Stimulated activated naive CD4-positive, alpha-beta T cell (primary cell): ENCODE data around the gene HADHA.
A peak's percentile ranks its signal among the peaks of the same experiment; 100 is the strongest.
"Not testable (repeated sequence)": the region's sequence is repeated elsewhere in the genome, so short reads cannot be mapped to it uniquely, and the experiment has no call there.

ENCODE experiments used
- DNase-seq, 6 experiments: peaks; one replicate each; lab custom pipeline; 2025; lab: John Stamatoyannopoulos, UW

Gene HADHA

DNA sequence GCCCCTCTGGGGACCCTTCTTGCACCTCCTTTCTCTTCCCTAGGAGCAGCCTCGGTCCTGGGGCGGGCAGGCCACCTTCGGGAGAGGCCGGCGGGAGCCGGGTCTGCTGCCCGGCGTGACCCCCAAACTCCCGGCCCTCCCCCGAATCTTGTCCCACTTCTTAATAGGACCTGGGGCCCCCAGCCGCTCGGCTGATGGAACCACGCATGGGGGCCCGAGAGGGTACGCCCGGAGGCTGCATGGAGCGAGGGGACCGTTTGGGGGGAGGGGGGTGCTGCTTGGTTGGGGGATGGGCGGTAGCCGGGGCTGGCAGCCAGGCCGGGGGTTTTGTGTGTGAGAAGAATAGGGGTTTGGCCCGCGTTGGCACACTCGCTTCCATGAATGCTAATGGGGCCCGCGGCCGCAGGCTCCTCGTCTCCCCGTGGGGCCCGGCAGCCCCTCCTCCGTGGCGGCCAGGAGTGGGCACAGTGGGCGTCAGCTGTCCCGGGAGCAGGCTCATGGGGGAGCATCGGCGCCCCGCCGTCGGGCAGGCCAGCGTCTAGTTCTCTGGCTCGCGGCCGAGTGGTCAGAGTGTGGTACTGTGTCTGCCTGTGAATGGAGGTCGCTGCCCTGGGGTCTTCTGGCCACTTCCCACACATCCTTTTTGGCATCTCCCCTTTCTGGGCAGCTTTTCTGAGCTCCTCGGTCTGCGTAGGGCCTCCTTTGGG lies 70.5 kb downstream of the HADHA start:
- no peak for DNase-seq

DNA sequence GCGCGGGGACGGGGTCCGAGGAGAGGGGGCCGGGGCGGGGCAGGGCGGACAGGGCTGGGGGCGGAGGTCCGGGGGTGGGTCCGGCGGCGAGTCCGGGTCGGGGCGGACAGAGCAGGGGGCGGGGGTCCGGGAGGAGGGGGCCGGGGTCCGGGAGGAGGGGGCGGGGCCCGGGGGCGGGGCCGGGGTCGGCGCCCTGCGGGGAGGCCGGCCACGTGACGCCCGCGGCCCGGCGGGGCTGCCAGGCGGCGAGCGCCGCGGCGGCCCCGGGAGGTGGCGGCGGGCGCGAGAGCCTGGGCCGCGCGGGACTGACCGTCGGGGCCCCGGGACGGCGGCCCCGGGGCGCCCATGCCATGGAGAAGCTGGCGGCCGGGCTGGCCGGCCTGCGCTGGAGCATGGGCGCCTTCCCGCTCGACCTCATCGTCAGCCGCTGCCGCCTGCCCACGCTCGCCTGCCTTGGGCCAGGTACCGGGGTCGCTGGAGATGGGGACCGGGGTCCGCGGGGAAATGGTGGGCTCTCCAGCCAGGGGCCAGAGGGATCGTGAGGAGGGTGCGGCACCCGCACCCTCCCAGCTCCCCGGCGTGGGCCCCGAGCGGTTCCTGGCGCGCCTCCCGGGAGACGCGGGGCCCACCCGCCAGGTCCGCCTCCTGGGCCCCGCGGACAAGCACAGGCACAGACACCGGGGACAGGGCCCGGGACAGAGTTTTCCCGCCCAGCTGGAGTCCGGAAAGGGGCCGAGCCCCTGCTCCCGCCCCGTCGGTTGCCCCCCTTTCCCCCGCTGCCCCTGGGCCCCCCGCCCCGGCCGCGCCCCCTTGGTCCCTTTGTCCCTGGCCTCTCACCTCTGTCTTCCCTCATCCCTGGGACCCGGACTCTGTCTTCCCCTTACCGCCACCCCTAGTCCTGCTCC lies 71.3 kb downstream of the HADHA start, which contains the start of gene GAREM2:
GAREM2 (plus strand) TSS at position 218 of the 905 bp plus-strand sequence; CDS start at position 351, 133 bp downstream.
- peak in 1 of 6 experiments; percentile 7 for DNase-seq

DNA sequence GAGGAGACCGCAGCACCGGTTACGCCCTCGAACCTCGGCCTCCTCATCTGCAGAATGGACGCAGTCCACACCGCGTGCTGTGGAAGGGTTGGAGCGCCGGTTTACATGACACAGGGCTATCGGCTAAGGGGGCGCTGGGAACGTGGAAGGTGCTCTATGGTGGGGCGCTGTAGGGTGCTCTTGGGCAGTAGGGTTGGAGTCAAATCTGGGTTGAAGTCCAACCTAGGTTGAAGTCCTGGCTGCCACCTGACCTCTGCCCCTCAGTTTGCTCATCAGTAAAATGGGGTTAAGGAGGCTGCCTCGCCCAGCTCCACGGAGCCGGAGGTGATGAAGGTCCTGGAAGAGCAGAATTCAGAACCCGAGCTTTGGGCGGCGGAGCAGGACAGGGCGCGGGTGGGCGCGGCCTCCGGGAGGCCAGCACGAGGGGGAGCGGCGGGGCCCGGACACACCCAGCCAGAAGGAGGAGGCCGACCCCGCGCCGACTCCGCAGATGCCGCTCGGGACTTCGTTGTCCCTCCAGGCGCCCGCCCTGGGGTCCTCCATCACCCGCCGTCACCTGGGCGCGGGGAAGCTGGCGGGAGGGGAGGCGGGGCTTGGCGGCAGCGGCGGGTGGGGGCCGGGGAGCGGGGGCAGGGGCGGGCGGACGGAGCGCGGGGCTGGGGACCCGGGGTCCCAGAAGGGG lies 72.1 kb downstream of the HADHA start:
- DNase-seq: peak in 1 of 6 experiments; percentile 16

DNA sequence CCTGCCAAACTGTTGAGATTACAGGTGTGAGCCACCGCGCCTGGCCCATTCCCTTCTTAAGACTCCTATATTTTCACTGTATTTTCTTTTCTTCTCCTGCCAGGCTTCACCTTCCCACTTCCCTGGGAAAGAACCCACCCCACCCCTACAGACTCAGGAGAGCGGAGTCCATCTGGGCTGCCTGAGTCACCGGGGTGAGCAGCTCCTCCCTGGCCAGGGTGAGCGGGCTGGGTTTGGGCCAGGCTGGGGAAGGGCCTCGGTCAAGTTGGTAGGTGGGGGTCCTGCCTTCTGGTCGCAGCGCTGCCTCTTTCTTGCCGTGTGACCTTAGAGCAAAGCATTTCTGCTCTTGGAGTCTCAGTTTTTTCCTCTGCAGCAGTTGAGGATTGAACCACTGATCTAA lies 73.6 kb downstream of the HADHA start:
- no peak for DNase-seq

DNA sequence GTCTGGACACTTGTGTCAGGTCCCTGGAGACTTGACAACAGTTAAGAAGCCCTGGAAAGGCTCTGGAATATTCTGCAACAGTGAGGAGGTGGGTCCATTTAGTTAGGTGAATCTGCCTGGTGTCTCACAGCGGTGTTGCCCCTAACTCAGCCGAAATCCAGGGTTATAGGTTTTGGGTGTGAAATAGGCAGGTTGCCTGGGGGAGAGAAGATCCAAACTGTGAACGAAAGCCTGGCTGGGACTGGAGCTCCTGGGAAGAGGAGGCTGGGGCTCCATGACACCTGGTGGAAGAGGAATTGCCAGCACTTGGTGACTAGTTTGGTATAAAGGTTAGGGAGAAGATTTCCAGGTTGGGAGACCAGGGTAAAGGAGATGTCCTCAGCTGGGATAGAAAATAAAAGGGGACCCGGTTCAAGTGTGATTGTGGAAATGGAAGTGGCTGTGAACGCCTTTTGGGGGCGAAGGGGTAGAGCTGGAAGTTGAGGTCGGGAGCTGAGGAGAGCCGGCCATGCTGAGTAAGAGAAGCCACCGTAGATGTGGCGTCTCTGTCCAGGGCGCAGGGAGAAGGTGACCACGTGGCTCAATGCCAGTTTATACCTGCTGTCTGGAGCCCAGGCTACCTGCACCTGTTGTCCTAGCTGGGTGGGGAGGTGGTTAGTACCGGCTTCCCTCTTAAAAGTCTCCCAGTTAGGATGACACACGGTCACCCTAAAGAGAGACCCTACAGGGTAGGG lies 74.6 kb downstream of the HADHA start:
- DNase-seq: no peak

DNA sequence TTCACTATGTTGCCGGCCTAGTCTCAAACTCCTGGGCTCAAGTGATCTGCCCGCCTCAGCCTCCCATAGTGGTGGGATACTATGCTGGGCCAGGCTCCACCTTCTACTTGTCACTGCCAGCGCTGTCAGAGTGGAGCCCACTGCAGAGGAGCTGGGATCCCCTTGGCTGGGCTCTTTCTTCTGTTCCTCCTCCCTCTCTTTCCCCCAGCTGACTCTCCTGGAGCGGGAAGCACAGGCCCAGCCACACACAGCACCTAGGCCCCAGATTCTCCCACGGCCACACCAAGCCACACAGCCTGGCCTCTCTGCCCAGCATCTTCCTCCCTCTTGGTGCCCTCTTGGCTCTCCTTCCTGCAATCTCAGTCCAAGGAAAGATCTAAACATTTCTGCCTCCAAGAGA lies 75.2 kb downstream of the HADHA start:
- DNase-seq: no peak

DNA sequence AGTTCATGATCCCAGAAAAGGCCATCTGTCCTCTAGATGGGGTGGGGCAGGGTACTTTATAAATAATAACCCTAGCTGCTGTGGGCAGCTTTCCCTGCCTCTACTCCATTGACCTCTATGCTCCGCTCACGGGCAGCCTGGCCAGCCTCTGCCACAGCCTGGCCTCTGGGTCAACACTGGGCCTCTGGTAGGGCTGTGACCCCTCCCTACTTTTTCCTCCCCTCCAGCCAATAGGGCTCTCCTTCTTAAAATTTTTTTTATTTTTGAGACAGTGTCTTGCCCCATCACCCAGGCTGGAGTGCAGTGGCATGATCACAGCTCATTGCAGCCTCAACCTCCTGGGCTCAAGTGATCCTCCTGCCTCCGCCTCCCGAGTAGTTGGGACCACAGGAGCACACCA lies 75.6 kb downstream of the HADHA start:
- DNase-seq: no peak

DNA sequence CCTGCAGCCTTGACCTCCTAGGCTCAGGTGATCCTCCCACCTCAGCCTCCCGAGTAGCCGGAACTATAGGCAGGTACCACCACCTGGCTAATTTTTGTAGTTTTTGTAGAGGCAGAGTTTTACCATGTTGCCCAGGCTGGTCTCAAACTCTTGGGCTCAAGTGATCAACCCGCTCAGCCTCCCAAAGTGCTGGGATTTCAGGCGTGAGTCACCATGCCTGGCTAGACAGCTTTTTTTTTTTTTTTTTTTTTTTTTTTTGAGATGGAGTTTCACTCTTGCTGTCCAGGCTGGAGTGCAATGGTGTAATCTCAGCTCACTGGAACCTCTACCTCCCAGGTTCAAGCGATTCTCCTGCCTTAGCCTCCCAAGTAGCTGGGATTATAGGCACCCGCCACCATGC lies 77.9 kb downstream of the HADHA start:
- DNase-seq: not testable (repeated sequence)

DNA sequence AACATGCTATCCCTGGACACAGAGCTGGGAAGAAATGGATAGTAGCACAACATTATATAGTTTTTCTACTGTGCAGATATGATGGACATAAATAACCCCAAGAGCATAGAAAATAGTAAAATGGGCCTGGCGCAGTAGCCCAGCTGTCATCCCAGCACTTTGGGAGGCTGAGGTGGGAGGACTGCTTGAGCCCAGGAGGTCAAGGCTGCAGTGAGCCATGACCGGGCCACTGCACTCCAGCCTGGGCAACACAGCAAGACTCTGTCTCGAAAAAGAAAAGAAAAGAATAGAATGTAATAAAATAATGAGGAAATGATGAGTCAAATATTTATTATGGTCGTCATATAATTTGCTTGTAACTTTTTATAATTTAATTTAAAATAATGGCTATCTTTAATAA lies 79.0 kb downstream of the HADHA start:
- DNase-seq: no peak

DNA sequence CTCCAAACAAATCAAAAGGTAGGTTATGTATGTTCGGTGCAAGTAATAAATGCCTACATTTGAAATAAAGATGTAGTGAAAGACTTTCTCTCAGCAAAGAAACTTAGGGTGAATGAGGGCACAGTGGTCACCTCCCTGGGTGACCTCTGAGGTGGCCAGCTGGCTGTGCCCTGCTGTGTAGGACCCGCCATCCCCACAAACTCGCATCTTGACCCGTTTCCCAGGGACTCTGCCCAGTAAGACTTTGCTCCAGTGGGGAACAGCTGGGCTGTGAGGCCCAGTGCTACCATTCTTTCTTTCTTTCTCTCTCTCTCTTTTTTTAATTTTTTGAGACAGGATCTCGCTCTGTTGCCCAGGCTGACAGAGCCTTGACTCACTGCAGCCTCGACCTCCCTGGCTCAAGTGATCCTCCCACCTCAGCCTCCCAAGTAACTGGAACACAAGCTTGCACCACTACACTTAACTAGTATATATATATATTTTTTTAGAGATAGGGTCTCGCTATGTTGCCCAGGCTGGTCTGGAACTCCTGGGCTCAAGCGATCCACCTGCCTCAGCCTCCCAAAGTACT lies 79.7 kb downstream of the HADHA start:
- no peak for DNase-seq

DNA sequence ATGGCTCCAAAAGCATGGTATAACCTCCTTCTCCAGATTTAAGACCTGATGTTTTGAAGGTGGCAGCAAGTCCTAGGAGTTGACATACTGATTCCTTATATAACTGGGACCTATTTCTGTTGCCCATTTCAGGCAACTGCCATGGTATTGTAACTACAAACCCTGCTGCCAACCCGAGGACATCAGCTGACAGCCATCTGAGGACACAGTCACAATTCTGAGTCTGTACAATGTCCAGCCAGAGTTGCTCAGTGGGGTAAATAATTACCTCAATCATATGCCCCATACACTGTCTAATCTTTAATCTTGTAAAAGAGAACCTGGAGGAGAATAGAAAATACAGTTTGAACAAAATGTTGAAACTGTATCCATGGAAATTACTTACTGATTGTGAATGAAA lies 80.2 kb downstream of the HADHA start:
- DNase-seq: no peak

DNA sequence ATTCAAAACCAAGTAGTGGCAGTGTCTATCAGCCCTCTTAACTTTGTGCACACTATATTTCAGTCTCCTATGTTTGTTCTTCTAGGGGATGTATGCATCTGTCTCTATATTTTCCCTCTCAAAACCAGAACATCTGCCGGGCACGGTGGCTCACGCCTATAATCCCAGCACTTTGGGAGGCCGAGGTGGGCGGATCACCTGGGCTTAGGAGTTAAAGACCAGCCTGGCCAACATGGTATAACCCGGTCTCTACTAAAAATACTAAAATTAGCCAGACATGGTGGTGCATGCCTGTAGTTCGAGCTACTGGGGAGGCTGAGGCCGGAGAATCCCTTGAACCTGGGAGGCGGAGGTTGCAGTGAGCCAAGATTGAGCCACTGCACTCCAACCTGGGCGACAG lies 81.5 kb downstream of the HADHA start:
- DNase-seq: no peak

DNA sequence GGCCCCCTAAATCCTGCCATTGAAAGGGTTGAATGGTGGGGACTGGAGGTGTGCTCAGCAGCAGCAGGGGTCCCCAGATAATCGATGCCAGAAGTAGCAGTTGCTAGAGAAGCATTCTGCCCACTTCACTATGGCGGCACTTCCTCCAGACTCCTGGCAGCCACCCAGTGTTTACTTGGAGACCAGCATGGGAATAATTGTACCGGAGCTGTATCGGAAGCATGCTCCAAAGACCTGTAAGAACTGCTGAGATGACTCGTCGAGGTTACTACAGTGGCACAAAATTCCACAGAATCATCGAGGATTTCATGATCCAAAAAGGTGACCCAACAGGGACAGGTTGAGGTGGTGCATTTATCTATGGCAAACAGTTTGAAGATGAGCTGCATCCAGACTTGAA lies 82.5 kb downstream of the HADHA start:
- no peak for DNase-seq

DNA sequence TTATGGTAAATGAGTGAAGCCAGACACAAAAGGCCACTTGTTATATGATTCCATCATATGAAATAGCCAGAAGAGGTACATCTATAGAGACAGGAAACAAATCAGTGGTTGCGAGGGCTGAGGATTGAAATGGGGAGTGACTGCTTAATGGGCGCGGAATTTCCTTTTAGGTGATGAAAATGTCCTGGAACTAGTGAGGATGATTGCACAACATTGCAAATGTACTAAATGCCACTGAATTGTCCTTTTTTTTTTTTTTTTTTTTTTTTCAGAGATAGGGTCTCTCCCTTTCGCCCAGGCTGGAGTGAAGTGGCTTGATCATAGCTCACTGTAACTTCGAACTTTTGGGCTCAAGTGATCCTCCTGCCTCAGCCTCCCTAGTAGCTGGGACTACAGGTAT lies 86.9 kb downstream of the HADHA start:
- DNase-seq: no peak

DNA sequence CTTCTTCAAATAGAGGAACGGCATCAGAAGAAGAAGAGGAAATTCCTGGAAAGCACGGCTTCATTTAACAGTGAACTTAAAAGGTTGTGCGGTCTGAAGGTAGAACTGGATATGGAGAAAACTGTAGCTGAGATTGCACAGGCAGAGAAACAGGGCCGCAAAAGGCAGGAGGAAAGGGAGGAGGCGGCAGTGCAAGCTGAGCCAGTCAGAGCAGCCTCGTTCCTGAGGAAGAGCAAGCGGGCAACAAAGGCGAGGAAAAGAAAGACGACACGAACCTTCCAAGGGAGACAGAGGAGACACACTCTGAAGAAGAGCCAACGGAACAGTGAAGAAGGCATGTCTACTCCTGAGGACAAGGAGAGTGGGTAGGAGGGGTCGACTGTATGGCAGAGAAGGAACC lies 94.2 kb downstream of the HADHA start:
- no peak for DNase-seq

DNA sequence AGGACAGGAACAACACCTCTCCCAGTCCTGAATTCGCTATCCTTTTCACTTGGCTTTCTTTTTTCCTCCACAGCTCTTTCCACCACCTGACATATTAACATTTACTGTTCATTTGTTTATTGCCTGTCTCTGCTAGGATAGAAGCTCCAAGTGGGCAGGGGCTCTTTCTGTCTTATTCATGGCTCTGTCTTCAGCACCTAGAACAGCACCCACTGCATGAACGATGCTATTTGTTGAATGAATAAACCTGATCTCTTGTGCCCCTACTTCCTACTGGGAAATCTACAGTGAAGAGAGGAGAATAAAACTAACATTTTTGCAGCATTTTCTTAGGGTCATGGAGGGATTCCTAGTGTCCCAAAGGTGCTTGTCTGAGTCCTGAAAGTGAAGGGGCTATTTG lies 95.9 kb downstream of the HADHA start:
- no peak for DNase-seq

DNA sequence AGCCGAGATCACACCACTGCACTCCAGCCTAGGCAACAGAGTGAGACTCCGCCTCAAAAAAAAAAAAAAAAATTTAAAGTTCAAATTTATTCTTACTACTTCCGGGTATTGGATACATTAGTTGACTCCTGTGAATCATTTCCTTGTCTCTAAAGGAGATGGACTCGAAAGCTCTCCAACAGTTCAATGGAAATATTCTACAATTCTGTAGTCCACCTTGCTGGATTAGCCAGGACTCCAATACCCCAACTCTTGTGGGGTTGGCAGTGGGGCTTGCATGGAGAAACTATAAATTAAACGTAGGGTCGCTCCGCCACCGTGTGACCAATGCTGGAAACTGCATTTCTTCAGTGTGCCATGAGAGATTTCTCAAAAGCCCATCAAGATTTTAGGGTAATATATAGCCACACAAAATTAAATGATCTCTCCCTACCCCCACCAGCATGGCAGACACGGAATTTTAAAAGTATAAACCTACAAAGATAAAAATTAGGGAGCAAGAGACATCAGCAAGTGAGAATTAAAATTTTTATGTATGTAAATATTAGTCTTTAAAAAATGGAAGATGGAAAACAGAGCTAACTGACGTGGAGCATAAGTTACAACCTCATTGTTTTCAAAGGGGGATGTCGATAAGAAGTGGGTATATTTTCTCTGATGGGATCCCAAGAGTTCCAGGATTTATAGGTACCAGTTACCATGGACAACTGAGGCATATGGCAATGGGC lies 99.3 kb downstream of the HADHA start:
- peak; percentile 18 to 60 (median 34) for DNase-seq

DNA sequence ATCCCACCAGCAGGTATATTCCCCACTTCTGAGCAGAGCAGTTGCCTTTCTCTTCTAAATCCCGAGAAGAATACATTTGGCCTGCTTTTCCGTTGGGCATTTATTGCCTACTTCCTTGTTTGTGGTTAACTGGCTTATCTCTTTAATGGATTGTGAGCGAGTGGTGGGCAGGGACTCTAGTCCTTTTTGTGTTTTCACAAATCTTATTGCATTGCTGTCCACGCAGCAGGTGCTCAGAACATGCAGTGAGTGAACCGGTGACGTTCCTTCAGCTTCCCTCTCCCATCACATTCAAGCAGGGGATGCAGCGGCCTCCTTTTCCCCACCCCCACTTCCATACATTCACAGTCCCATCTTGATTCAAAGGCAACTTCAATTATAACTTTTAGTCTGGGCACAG lies 100.4 kb downstream of the HADHA start:
- no peak for DNase-seq

DNA sequence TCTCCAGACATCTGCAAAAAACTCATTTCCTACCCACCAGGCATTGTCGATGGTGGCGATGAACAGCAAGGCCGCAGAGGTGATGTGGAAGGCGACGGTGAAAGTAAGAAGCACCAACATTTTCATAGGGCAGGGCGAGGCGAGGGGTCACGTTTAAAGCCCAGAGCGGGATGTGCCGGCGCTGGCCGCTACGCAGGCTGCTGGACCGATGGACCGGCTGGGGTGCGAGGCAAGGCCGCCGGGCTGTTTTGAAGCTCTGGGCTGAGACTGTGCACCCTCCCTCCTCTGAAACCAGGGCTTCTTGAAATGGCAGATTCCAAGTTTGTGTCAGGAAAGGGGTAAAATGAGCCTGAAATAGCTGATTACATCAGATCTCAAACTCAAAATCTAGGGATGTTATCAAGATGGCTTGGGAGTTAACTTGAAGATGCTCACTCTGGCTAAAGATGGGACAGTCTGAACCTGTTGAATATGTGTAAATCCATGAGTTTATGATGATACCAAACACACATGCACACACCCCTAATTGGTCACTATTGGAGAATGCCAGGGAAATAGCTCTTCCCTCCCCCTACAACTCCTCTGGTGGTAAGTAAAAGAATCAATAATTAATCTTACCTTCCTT lies 103.2 kb downstream of the HADHA start:
- DNase-seq: no peak
